Fibroblast of the conjunctiva (primary cell): ENCODE results near the gene NSA2.
"Not testable (repeated sequence)": the region's sequence is repeated elsewhere in the genome, so short reads cannot be mapped to it uniquely, and the experiment has no call there.

ENCODE experiments used
- DNase-seq: peaks from one replicate; pipeline ENCODE4 v3.0.0-alpha.2; 2010; ENCODE audit warnings: low read depth

NSA2 gene

DNA sequence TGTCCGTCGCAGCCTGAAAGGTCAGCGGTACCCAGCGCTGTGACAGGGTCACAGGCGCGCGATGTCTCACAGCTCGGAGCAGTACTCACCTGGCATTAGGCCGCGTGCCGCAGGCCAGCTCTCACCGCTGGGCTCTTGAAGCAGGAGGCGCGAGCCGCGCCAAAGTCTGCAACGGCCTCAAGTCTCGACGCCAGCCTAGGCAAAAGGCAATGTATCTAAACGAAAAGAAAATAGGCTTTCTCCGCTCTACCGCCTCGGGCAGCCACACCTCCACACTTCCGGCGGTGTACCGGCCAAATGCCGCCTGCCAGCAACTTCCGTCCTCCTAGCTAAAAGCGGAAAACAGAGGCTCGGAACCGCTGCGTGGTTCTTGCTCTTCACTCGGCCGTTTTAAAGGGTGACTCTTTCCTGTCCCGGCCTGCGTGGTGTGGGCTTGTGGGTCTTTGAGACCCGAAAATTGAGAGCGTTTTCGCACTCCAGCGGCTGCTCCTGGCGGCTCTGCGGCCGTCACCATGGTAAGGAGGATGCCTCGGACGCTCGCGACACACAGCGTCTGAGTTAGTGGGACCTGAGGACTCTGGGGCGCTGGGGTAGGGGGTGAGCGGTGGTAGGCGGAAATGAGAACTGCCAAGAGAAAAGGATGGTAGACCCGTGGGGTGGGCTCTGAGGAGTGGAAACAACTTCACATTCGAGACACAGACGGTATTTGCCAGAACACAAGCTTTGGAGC lies at the start of gene NSA2, which contains the start of gene GFM2:
NSA2 (plus strand) TSS at position 401 of the 730 bp plus-strand sequence; CDS start at position 513, 112 bp downstream.
GFM2 (minus strand) TSS at position 269 of the 730 bp plus-strand sequence. CDS start 3,375 bp downstream, outside the sequence.
- peak; percentile 75 for DNase-seq

DNA sequence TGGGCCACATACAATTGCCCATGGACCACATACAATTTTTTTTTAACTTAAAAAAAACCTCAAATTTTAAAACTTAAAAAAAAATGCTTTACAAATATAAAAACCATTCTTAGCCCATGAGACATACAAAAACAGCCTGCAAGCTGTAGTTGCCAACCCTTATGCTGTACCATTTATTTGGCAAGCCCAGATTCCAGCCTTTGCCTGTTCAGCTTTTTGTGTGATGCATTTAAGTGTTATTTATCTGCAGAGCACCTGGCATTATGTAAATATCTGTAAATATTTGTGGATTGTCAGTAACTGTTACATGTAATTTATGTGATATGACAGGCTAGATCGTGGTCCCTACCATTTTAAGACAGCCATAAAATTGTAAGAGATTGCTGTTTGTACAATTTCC lies 49.5 kb upstream of the NSA2 start:
- DNase-seq: no peak

DNA sequence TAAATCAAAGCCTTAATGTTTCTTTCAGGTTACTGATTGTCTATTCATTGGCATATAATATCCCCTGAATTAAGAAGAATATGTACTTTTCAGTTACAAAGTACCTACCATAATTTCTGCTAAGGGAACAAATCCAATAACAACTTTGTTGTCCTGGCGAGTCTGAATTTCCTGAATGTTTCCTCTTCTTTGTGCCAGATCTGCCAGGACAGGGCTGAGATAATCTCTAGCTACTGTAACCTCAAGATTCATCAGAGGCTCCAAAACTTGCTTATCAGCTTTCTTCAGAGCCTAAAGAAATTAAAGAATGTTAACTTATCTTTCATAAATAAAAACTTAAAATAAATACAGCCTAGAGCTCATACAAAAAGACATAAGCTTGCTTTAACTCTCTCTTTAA lies 44.8 kb upstream of the NSA2 start:
- DNase-seq: no peak

DNA sequence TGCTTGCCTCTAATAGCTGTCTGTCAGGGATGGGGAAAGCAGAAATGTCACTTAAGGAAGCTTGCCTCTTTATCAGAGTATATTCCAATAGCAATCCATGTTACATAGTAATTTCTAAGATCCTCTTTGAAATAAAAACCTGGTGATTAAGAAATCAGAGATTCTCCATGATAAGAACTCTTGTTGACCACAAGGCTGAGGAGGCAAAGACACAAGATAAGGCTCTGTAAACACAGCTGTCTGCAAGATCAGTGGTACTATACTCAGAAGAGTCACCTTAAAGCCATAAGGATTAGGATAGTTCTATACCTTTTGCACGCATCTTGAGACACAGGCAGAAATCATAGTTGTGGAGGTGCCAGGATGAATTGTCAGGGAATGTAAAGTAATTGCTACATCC lies 41.7 kb upstream of the NSA2 start:
- no peak for DNase-seq

- DNase-seq: no peak
Measured at GRCh38 chr5:74736759-74737158, 30.3 kb upstream of the NSA2 start.

- DNase-seq: no peak
Measured at GRCh38 chr5:74738406-74738805, 28.6 kb upstream of the NSA2 start.

- not testable (repeated sequence) for DNase-seq
Measured at GRCh38 chr5:74748742-74749141, 18.3 kb upstream of the NSA2 start.

DNA sequence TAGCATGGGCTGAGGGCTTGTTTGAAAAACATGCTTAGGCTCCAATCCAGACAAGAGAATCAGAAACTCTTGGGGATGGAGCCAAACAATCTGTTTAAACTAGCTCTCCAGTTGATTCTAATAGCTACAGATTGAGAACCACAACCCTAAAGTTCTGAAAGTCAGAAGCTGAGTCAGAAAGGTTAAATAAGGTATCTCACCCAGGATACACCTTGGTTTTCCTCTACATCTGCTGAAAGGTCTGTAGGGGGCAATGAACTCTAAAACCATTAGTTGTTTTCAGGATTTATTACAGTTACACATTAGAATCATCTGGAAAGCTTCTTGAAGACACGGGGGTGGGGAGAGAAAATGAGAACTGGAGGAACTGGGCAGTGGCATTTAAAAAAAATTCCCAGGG lies 5.8 kb upstream of the NSA2 start:
- DNase-seq: no peak

GRCh38 chr5:74762599-74762998 lies 4.5 kb upstream of the NSA2 start:
- peak; percentile 45 for DNase-seq

GRCh38 chr5:74763504-74763903 lies 3.5 kb upstream of the NSA2 start:
- DNase-seq: no peak

GRCh38 chr5:74765201-74765600 lies 1.8 kb upstream of the NSA2 start:
- no peak for DNase-seq

DNA sequence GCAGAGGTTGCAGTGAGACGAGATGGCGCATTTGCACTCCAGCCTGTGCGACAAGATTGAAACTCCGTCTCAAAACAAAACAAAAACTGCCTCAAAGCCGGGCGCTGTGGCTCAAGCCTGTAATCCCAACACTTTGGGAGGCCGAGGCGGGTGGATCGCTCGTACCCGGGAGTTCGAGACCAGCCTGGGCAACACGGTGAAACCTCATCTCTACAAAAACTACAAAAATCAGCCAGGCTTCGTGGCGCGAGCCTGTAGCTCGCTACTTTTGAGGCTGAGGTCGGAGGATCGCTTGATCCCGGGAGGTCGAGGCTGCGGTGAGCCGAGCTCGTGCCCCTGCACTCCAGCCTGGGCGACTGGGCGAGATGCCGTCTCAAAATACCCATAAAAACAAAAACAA lies 1.1 kb upstream of the NSA2 start:
- no peak for DNase-seq

GRCh38 chr5:74766418-74766848 lies 616 bp upstream of the NSA2 start:
- DNase-seq: peak; percentile 47

DNA sequence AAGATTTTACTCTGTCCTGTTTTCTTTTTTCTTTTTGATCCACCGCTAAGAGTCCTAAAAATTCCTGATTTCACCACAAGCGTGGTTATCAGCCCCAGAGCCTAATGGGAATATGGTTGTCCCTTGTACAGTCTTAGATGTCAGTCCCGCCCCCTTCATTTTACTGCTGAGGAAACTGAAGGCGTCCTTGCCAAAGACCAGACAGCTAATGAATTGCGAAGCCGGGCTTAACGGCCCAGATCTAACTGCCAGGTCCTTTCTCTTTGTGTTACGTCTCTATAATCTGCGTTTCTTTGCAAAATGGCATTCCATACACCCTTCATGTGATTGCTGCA lies 497 bp downstream of the NSA2 start:
- DNase-seq: peak; percentile 18

GRCh38 chr5:74772359-74772758 lies 5.3 kb downstream of the NSA2 start:
- DNase-seq: no peak

- DNase-seq: no peak
Measured at GRCh38 chr5:74778609-74779008, 11.6 kb downstream of the NSA2 start.

DNA sequence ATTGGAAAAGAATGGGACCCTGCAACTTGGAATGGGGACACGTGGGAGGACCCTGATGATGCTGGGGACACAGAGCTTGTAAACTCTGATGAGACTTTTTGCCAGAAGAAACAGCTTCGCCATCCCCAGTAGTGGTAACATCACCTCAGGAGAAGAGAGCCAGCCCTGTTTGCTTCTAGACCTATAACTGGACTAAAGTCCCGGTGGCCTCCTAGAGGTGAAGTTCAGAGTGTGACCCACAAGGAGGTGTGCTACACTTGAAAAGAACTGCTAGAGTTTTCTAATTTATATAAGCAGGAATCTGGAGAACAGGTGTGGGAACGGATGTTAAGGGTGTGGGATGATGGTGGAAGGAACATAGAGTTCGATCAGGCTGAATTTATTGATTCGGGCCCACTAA lies 19.8 kb downstream of the NSA2 start:
- no peak for DNase-seq

GRCh38 chr5:74787424-74787823 lies 20.4 kb downstream of the NSA2 start:
- no peak for DNase-seq

GRCh38 chr5:74791669-74792068 lies 24.6 kb downstream of the NSA2 start:
- DNase-seq: not testable (repeated sequence)

DNA sequence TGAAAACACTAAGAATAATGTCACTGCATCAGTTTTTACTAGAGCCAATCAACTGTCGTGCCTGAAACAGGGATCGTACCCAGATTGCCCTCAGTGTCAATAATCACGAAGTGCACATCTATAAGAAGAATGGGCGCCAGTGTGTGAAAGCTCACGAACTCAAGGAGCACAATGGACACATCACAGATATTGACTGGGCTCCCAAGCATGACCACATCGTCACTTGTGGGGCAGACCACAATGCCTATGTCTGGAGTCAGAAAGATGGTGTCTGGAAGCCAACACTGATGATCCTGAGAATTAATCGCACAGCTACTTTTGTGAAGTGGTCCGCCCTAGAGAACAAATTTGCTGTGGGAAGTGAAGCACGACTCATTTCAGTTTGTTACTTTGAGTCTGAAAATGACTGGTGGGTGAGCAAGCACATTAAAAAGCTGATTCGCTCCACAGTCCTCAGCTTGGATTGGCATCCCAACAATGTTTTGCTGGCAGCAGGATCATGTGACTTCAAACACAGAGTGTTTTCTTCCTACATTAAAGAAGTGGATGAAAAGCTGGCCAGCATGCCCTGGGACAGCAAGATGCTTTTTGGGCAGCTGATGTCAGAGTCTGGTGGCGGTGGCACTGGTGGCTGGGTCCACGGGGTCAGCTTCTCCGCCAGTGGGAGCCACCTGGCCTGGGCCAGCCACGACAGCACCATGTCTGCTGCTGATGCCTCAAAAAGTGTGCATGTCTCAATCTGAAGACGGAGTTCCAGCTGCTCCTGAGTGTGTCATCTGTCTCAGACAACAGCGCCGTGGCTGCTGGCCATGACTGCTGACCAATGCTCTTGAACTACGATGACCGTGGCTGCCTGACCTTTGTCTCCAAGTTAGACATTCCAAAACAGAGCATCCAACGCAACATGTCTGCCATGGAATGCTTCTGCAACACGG lies 32.2 kb downstream of the NSA2 start:
- DNase-seq: no peak

DNA sequence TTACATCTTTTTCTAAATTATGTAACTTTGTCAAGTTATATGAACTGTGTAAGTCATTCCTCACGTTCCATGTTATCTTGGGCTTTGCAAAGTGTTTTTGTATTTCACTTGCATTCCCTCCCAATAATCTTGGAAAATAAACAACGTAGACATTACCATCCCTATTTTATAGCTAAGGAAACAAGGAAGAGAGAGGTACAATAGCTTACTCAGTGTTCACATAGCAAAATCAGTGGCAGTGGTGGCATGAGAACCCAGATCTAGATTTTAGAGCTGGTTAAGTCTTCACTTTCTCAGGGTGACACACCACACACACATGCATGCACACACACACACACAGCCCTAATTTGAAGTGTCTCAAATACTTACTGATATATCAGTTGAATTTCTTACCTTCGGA lies 34.1 kb downstream of the NSA2 start:
- DNase-seq: no peak

DNA sequence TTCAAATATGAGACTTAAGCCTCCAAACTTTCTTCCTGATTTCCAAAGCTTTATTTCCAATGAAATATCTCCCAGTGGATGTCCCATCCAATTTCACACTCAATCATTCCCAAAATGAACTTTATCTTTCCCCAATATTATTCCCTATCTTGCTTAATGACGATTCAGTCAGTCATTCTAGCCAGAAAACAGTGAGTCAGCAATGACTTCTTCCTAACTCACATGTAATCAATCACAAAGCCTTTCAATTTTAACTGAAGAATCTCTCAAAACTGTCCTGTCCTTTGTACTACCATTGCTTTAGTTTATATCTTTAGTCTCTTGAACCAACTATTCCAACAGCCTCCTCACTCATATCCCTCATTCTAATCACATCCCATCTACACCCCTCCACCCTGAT lies 34.9 kb downstream of the NSA2 start:
- no peak for DNase-seq

GRCh38 chr5:74810915-74811314 lies 43.9 kb downstream of the NSA2 start:
- DNase-seq: no peak
